Stimulated activated CD4-positive, alpha-beta T cell treated with anti-CD3 and anti-CD28 coated beads, Interleukin-12 subunit alpha, Interleukin-12 subunit beta, amount 100 ng/mL, for 24 hours (primary cell): ENCODE results near the gene GALNT18.
"Not testable (repeated sequence)": the region's sequence is repeated elsewhere in the genome, so short reads cannot be mapped to it uniquely, and the experiment has no call there.

Experiments used
- DNase-seq, 2 experiments: peaks; one replicate each; pipeline ENCODE4 v3.0.0-alpha.2; 2020; ENCODE audit warnings: low read depth in 2 of 2

The GALNT18 gene

GRCh38 chr11:11463405-11463804 lies 158.4 kb downstream of the GALNT18 start:
- DNase-seq, result no peak

- no peak for DNase-seq
Measured at GRCh38 chr11:11461473-11461872, 160.3 kb downstream of the GALNT18 start.

- no peak for DNase-seq
Measured at GRCh38 chr11:11459578-11459977, 162.2 kb downstream of the GALNT18 start.

- DNase-seq, result no peak
Measured at GRCh38 chr11:11458485-11458884, 163.3 kb downstream of the GALNT18 start.

- no peak for DNase-seq
Measured at GRCh38 chr11:11458001-11458400, 163.8 kb downstream of the GALNT18 start.

- no peak for DNase-seq
Measured at GRCh38 chr11:11456866-11457265, 164.9 kb downstream of the GALNT18 start.

GRCh38 chr11:11454671-11455223 lies 167.1 kb downstream of the GALNT18 start:
- DNase-seq, result no peak

- no peak for DNase-seq
Measured at GRCh38 chr11:11451501-11452005, 170.3 kb downstream of the GALNT18 start.

GRCh38 chr11:11450744-11451362 lies 171.0 kb downstream of the GALNT18 start:
- no peak for DNase-seq

GRCh38 chr11:11449327-11449726 lies 172.5 kb downstream of the GALNT18 start:
- DNase-seq, result no peak

- DNase-seq, result no peak
Measured at GRCh38 chr11:11448626-11449025, 173.2 kb downstream of the GALNT18 start.

- not testable (repeated sequence) for DNase-seq
Measured at GRCh38 chr11:11447601-11448000, 174.2 kb downstream of the GALNT18 start.

- no peak for DNase-seq
Measured at GRCh38 chr11:11446967-11447366, 174.8 kb downstream of the GALNT18 start.

GRCh38 chr11:11446564-11446963 lies 175.2 kb downstream of the GALNT18 start:
- no peak for DNase-seq

- no peak for DNase-seq
Measured at GRCh38 chr11:11445441-11446185, 176.2 kb downstream of the GALNT18 start.

GRCh38 chr11:11444804-11445131 lies 177.0 kb downstream of the GALNT18 start:
- no peak for DNase-seq

GRCh38 chr11:11444027-11444803 lies 177.6 kb downstream of the GALNT18 start:
- no peak for DNase-seq

- DNase-seq, result no peak
Measured at GRCh38 chr11:11442791-11443190, 179.0 kb downstream of the GALNT18 start.

GRCh38 chr11:11441516-11441915 lies 180.3 kb downstream of the GALNT18 start:
- DNase-seq, result no peak

- no peak for DNase-seq
Measured at GRCh38 chr11:11441091-11441490, 180.7 kb downstream of the GALNT18 start.

- DNase-seq, result no peak
Measured at GRCh38 chr11:11440144-11440543, 181.7 kb downstream of the GALNT18 start.

- DNase-seq, result no peak
Measured at GRCh38 chr11:11439591-11439990, 182.2 kb downstream of the GALNT18 start.
